Suprapubic skin (tissue), 4 donors: ENCODE data around the gene GALNT8. TPM values are rescaled to one million over a fixed set of nuclear protein-coding genes. Genes with fewer than 3 reads are reported as not detected.

Experiments
- DNase-seq, 2 donors: peaks; one replicate each; pipeline ENCODE4 v3.0.0-alpha.2; 2019; ENCODE audit warnings: low spot score in 2 of 2
- H3K27ac ChIP-seq: fragments of 200-600 bp; sonication (generic); one replicate; pipeline ENCODE4 v1.5.1; 2019
- H3K27me3 ChIP-seq: fragments of 200-600 bp; sonication (generic); one replicate; pipeline ENCODE4 v1.5.1; 2019
- H3K36me3 ChIP-seq: fragments of 200-600 bp; sonication (generic); one replicate; pipeline ENCODE4 v1.5.1; 2019
- H3K4me1 ChIP-seq: fragments of 200-600 bp; sonication (generic); one replicate; pipeline ENCODE4 v1.5.1; 2019
- H3K4me3 ChIP-seq: fragments of 200-600 bp; sonication (generic); one replicate; pipeline ENCODE4 v1.5.1; 2019; ENCODE audit warnings: mild to moderate bottlenecking
- H3K9me3 ChIP-seq: fragments of 200-600 bp; sonication (generic); one replicate; pipeline ENCODE4 v1.5.1; 2019
- EP300 ChIP-seq: sonication (generic); formaldehyde crosslinking; IDR thresholded peaks from one replicate; pipeline ENCODE4 v1.6.1; 2017; ENCODE audit warnings: antibody characterized with exemption
- POLR2A ChIP-seq, 2 donors: fragments of 450-650 bp; IDR thresholded peaks; one replicate each; pipeline ENCODE4 v1.6.1; 2017; ENCODE audit warnings: antibody characterized with exemption in 2 of 2, mild to moderate bottlenecking in 2 of 2, moderate library complexity in 2 of 2
- POLR2AphosphoS5 ChIP-seq, 3 donors: sonication (generic); formaldehyde crosslinking; IDR thresholded peaks; one replicate each; pipeline ENCODE4 v1.6.1; 2017; ENCODE audit warnings: antibody characterized with exemption in 3 of 3
- WGBS: methylation state at CpG from one replicate; pipeline ENCODE4 v1.1.5; 2018; 5-methylcytosine and 5-hydroxymethylcytosine counted together
- total RNA-seq, 4 donors: library from RNA; depleted of rRNA; stranded (reverse); fragments of >200 nt; gene quantifications; one replicate each; pipeline ENCODE4 v1.1.0, GENCODE V29; 2016
- TF ChIP-seq, protein P1 (sequence below), 2 donors: fragments of 200-600 bp in 1 of 2; fragments of 450-650 bp in 1 of 2; sonication (generic) in 1 of 2; IDR thresholded peaks; one replicate each; pipeline ENCODE4 v1.5.1; 2016 to 2019; ENCODE audit warnings: antibody characterized with exemption in 2 of 2, mild to moderate bottlenecking in 1 of 2, moderate library complexity in 1 of 2

Gene GALNT8
- total RNA-seq, 4 donors from 2014 or later, result 0.34 to 0.72 (median 0.59) TPM; not detected in 1

GRCh38 chr12:4766445-4766844, 46.2 kb downstream of the GALNT8 start:
- Histone ChIP-seq H3K27ac (no peak overlapping the region), H3K9me3 (no peaks in the 10 kb centered on the region), H3K27me3 (peaks cover under 1% of the 10 kb centered on the region), H3K4me1 (no peaks in the 10 kb centered on the region), H3K36me3 (no peaks in the 10 kb centered on the region), H3K4me3 (no peak overlapping the region)
- WGBS, result 86% methylated on average over 6 of the region's 6 CpGs
- no peak for TF ChIP-seq POLR2A (IDR thresholded peaks at IDR 0.05)
- no peak for TF ChIP-seq EP300
- TF ChIP-seq, protein P1, sequence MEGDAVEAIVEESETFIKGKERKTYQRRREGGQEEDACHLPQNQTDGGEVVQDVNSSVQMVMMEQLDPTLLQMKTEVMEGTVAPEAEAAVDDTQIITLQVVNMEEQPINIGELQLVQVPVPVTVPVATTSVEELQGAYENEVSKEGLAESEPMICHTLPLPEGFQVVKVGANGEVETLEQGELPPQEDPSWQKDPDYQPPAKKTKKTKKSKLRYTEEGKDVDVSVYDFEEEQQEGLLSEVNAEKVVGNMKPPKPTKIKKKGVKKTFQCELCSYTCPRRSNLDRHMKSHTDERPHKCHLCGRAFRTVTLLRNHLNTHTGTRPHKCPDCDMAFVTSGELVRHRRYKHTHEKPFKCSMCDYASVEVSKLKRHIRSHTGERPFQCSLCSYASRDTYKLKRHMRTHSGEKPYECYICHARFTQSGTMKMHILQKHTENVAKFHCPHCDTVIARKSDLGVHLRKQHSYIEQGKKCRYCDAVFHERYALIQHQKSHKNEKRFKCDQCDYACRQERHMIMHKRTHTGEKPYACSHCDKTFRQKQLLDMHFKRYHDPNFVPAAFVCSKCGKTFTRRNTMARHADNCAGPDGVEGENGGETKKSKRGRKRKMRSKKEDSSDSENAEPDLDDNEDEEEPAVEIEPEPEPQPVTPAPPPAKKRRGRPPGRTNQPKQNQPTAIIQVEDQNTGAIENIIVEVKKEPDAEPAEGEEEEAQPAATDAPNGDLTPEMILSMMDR (IDR thresholded peaks at IDR 0.05), result no peak
- no peak for TF ChIP-seq POLR2AphosphoS5 (IDR thresholded peaks at IDR 0.05)
- no peak for DNase-seq

GRCh38 chr12:4767186-4767585, 47.0 kb downstream of the GALNT8 start:
- 86% methylated on average over 2 of the region's 2 CpGs for WGBS
- Histone ChIP-seq H3K9me3 (no peaks in the 10 kb centered on the region), H3K27me3 (peaks cover 3% of the 10 kb centered on the region), H3K36me3 (no peaks in the 10 kb centered on the region), H3K4me1 (no peaks in the 10 kb centered on the region), H3K4me3 (no peak overlapping the region), H3K27ac (no peak overlapping the region)
- no peak for DNase-seq
- TF ChIP-seq POLR2A (IDR thresholded peaks at IDR 0.05) (no peak), EP300 (no peak), POLR2AphosphoS5 (IDR thresholded peaks at IDR 0.05) (no peak)
- TF ChIP-seq, protein P1 (IDR thresholded peaks at IDR 0.05), result no peak

- Histone ChIP-seq H3K4me1 (no peaks in the 10 kb centered on the region), H3K27me3 (peaks cover 7% of the 10 kb centered on the region), H3K9me3 (no peaks in the 10 kb centered on the region), H3K36me3 (no peaks in the 10 kb centered on the region), H3K4me3 (no peak overlapping the region), H3K27ac (no peak overlapping the region)
- WGBS, result 56% methylated on average over 2 of the region's 2 CpGs
- TF ChIP-seq EP300 (no peak), POLR2AphosphoS5 (IDR thresholded peaks at IDR 0.05) (no peak), POLR2A (IDR thresholded peaks at IDR 0.05) (no peak)
- TF ChIP-seq, protein P1 (IDR thresholded peaks at IDR 0.05), result no peak
- DNase-seq, result no peak
These were observed 48.1 kb downstream of the GALNT8 start for GRCh38 chr12:4768341-4768740.

DNA sequence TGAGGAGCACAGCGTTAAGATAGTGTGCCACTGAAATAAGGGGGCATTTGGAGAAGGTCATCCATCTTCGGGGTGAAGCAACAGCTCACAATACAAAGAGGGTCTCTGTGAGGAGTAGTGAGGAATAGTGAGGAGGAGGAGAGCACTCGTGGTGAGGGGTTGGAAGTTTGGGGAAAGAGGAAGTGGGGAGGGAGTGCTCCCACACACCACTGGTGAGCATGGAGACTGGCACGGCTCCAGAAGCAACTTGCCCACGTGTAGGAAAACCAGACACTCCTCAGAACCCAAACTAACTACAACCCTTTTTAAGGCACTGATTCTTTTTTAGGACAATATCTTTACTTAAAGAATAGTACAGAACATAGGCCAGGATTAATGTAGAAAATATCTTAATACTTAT, 48.9 kb downstream of the GALNT8 start:
- no peaks in the 10 kb centered on the region for H3K4me1 ChIP-seq
- no peak overlapping the region for H3K27ac ChIP-seq
- no peaks in the 10 kb centered on the region for H3K36me3 ChIP-seq
- no peak overlapping the region for H3K4me3 ChIP-seq
- H3K27me3 ChIP-seq, result peaks cover 7% of the 10 kb centered on the region
- no peaks in the 10 kb centered on the region for H3K9me3 ChIP-seq
- 58% methylated on average over 5 of the region's 5 CpGs for WGBS
- TF ChIP-seq POLR2AphosphoS5 (IDR thresholded peaks at IDR 0.05), result no peak
- TF ChIP-seq, protein P1 (IDR thresholded peaks at IDR 0.05), result no peak
- no peak for TF ChIP-seq EP300
- TF ChIP-seq POLR2A (IDR thresholded peaks at IDR 0.05), result no peak
- no peak for DNase-seq

DNA sequence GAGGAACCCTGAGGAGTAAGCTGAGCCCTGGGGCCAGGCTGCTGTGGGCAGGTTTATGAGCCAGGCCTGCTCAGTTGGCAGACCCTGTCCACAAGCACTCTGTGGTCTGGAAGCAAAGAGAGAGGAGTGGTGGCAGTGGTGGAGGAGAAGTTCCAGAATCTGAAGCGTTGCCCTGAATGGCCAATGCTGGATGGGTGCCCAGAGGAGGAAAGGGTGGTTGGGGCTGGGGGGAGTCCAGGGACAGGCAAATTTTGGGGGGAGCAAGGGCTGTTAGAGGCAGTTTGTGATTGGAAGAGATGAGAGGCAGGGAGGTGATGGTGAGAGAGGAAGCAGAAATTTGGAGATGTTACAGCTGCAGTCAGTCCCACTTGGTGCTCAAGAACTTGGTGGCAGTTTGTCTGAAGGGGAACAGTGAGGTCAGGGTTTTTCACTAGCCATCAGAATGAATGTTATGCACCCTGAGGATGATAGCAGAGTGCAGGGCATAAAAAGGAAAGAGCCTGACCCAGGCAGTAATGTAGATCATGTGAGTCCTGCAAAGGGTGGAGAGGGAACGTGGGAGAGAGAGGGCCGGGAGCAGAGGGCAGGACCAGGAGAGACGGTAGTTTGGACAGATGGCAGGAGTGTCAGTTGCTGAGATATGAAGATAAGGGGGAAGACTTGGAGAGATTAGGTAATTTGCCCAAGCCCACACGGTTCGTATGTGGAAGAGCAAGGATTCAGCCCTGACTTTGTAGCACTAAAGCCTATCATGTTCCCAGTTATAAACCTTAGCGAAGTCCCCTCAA, 51.2 kb downstream of the GALNT8 start:
- no peaks in the 10 kb centered on the region for H3K9me3 ChIP-seq
- no peaks in the 10 kb centered on the region for H3K4me1 ChIP-seq
- H3K4me3 ChIP-seq, result no peak overlapping the region
- no peak overlapping the region for H3K27ac ChIP-seq
- TF ChIP-seq POLR2A (IDR thresholded peaks at IDR 0.05) (no peak), EP300 (no peak), POLR2AphosphoS5 (IDR thresholded peaks at IDR 0.05) (no peak)
- TF ChIP-seq, protein P1 (IDR thresholded peaks at IDR 0.05), result no peak
- no peaks in the 10 kb centered on the region for H3K36me3 ChIP-seq
- peaks cover 8% of the 10 kb centered on the region for H3K27me3 ChIP-seq
- 71% methylated on average over 7 of the region's 7 CpGs for whole genome bisulfite sequencing
- no peak for DNase-seq
